Peyer's patch (tissue), 4 donors: ENCODE data around the gene IL13RA1.

Experiments used
- CTCF ChIP-seq, 6 experiments: fragments of 450-650 bp in 4 of 6; fragments of 200-600 bp in 2 of 6; sonication (generic) in 1 of 6; IDR thresholded peaks; one replicate each; pipeline ENCODE4 v1.5.1; 2017 to 2019; ENCODE audit warnings: antibody characterized with exemption in 6 of 6, mild to moderate bottlenecking in 3 of 6, moderate library complexity in 1 of 6
- POLR2A ChIP-seq, 2 donors: fragments of 450-650 bp; IDR thresholded peaks; one replicate each; pipeline ENCODE4 v1.5.1; 2017; ENCODE audit warnings: antibody characterized with exemption in 2 of 2, mild to moderate bottlenecking in 2 of 2, moderate library complexity in 2 of 2

DNA sequence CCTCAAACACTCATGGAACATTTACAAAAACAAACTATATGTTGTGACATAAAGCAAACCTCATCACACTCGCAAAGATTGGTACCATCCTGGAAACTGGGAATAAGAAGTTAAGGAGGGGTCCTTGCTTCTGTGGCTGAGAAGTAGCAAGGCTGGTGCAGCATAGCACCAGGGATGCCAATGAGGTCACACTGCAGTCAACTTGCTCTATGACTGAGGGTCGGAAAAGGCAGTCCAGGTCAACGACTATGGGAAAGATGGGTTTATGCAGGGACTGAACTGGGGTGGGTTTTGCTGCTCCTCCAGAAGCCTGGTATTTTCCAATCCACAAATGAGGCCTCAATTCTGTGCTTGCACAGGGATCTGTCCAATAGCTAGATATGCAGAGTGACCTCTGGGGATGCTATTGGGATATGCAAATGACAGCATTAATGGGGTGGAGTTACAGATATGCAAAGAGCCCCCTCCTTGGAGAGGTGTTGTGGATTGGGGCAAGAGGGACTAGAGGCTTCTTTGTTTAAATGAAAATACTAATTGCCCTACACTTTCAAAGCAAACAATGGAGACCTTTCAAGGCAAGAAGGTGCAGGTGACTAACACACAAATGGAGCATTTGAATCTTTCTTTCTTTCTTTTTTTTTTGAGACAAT lies 7.2 kb upstream of the IL13RA1 start:
- no peak for TF ChIP-seq CTCF (IDR thresholded peaks at IDR 0.05)
- TF ChIP-seq POLR2A (IDR thresholded peaks at IDR 0.05): no peak
